ENCODE data around the gene PKP3.

The PKP3 gene

DNA sequence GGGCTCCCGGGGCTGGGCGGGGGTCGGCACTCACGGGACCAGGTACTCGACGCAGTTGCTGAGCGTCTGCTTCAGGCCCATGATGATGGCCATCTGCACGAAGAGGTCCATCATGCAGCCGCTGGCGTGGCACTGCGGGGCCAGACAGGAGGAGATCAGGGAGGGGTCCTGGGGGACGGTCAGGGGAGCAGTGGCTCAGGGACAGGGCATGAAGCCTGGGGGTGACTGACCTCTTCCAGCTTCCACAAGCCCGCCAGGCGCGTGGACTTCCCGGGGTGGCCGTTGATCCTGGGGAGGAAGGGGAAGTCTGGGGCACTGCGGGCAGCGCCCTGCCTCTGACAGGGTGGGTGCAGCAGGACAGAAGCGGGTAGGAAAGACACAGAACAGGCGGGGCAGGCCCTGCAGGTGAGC is 26.9 kb downstream of the PKP3 start:
- TF ChIP-seq, protein P1, sequence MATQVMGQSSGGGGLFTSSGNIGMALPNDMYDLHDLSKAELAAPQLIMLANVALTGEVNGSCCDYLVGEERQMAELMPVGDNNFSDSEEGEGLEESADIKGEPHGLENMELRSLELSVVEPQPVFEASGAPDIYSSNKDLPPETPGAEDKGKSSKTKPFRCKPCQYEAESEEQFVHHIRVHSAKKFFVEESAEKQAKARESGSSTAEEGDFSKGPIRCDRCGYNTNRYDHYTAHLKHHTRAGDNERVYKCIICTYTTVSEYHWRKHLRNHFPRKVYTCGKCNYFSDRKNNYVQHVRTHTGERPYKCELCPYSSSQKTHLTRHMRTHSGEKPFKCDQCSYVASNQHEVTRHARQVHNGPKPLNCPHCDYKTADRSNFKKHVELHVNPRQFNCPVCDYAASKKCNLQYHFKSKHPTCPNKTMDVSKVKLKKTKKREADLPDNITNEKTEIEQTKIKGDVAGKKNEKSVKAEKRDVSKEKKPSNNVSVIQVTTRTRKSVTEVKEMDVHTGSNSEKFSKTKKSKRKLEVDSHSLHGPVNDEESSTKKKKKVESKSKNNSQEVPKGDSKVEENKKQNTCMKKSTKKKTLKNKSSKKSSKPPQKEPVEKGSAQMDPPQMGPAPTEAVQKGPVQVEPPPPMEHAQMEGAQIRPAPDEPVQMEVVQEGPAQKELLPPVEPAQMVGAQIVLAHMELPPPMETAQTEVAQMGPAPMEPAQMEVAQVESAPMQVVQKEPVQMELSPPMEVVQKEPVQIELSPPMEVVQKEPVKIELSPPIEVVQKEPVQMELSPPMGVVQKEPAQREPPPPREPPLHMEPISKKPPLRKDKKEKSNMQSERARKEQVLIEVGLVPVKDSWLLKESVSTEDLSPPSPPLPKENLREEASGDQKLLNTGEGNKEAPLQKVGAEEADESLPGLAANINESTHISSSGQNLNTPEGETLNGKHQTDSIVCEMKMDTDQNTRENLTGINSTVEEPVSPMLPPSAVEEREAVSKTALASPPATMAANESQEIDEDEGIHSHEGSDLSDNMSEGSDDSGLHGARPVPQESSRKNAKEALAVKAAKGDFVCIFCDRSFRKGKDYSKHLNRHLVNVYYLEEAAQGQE (IDR thresholded peaks at IDR 0.05; ENCODE audit: insufficient read depth in 1 of 2, low read depth in 2 of 2, low read length in 2 of 2), result no peak

DNA sequence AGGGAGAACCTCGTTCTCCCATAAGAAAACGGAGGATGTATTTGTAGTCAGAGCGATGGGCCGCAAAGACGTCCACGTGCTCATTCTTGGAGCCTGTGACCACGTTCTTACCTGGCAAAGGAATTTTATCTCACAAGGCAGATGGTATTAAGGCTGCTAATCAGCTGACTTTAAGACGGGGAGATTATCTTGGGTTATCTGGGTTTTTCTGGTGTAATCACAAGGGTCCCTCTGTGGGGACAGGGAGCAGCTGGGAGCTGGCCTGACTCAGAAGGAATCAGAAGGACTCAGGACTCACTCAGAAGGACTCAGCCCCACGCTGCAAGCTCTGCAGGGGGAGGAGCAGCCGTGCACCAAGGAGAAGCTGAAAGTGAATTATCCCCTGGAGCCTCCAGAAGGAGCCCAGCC is 28.2 kb downstream of the PKP3 start:
- TF ChIP-seq TAF1 (IDR thresholded peaks at IDR 0.05; ENCODE audit: borderline replicate concordance, insufficient read depth, low read length), result no peak
- TF ChIP-seq, protein P1 (IDR thresholded peaks at IDR 0.05; ENCODE audit: insufficient read depth in 1 of 2, low read depth in 2 of 2, low read length in 2 of 2), result no peak
- TF ChIP-seq FOXP2 (optimal IDR thresholded peaks at IDR 0.05; ENCODE audit: borderline replicate concordance, extremely low read depth, extremely low read length, insufficient read depth), result no peak
- TF ChIP-seq POLR2AphosphoS5 (IDR thresholded peaks at IDR 0.05; ENCODE audit: low read depth, low read length), result no peak
- no peak for TF ChIP-seq SIN3A (IDR thresholded peaks at IDR 0.05; ENCODE audit: borderline replicate concordance, insufficient read depth, low read length)

DNA sequence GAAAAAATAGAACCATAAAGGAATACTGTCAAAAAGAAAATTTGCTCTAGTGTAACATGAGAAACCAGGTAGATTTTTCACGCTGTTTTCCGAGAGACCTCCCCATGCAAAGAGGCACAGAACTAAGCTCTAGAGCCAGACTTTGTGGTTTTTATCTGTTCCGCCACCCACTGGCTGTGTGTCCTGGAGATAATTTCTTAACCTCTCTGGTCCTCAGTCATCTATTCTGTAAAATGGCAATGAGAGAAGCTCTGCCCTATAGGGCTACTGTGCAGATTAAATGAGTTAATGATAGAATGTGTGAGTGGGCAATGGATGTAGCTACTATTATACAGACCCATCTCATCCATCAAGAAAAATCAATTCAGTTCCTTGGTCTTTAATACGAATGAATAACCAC is 30.2 kb downstream of the PKP3 start:
- no peak for TF ChIP-seq TAF1 (IDR thresholded peaks at IDR 0.05; ENCODE audit: borderline replicate concordance, insufficient read depth, low read length)
- no peak for TF ChIP-seq POLR2AphosphoS5 (IDR thresholded peaks at IDR 0.05; ENCODE audit: low read depth, low read length)
- TF ChIP-seq, protein P1 (IDR thresholded peaks at IDR 0.05; ENCODE audit: insufficient read depth in 1 of 2, low read depth in 2 of 2, low read length in 2 of 2), result no peak
- no peak for TF ChIP-seq SIN3A (IDR thresholded peaks at IDR 0.05; ENCODE audit: borderline replicate concordance, insufficient read depth, low read length)
- no peak for TF ChIP-seq FOXP2 (optimal IDR thresholded peaks at IDR 0.05; ENCODE audit: borderline replicate concordance, extremely low read depth, extremely low read length, insufficient read depth)

DNA sequence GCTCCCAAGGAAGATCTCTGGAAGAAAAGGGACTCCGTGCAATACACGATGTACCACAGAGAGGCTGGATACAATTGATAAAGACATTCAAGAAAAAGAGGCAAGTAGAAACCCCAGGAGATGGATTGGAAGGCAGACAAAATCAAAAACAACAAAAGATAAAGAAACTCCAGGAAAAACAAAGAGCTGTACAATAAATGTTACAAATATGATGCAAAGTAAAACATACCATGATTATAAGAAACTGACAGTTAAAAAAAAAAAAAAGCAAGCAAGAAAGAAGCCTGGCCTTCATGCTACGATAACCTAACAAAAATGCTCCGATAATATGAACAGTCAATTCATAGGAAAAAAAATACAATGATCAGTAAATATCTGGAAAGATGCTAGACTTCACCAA is 31.3 kb downstream of the PKP3 start:
- TF ChIP-seq TAF1 (IDR thresholded peaks at IDR 0.05; ENCODE audit: borderline replicate concordance, insufficient read depth, low read length) (no peak), FOXP2 (optimal IDR thresholded peaks at IDR 0.05; ENCODE audit: borderline replicate concordance, extremely low read depth, extremely low read length, insufficient read depth) (no peak)

DNA sequence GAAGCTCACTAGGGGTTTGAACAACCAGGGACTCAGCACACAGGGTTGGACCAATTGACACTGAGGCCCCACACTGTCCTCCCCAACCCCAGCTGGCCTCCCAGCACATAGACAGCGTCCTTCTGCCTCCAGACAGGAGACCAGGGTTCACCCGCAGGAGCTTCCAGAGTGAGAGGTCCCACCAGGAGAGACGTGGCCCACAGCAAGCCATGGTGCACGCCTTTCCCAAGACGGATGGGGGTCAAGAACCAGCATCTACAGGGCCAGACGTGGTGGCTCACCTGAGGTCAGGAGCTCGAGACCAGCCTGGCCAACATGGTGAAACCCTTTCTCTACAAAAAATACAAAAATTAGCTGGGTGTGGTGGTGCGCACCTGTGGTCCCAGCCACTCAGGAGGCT is 32.8 kb downstream of the PKP3 start:
- TF ChIP-seq FOXP2 (optimal IDR thresholded peaks at IDR 0.05; ENCODE audit: borderline replicate concordance, extremely low read depth, extremely low read length, insufficient read depth) (no peak), SIN3A (IDR thresholded peaks at IDR 0.05; ENCODE audit: borderline replicate concordance, insufficient read depth, low read length) (no peak), TAF1 (IDR thresholded peaks at IDR 0.05; ENCODE audit: borderline replicate concordance, insufficient read depth, low read length) (no peak), POLR2AphosphoS5 (IDR thresholded peaks at IDR 0.05; ENCODE audit: low read depth, low read length) (no peak)
- TF ChIP-seq, protein P1 (IDR thresholded peaks at IDR 0.05; ENCODE audit: insufficient read depth in 1 of 2, low read depth in 2 of 2, low read length in 2 of 2), result no peak
